GM12878 (cell line): Measurements from ENCODE around the gene EIF3B.

Experiments used
- BRCA1 ChIP-seq: IDR thresholded peaks from 2 replicates; pipeline ENCODE4 v1.6.1; 2011; ENCODE audit warnings: low read depth, low read length, improper control_type of control experiment
- CBX3 ChIP-seq: fragments of 200-600 bp; sonication (generic); IDR thresholded peaks from 2 replicates; pipeline ENCODE4 v1.6.1; 2016; ENCODE audit warnings: low read depth, borderline replicate concordance
- CHD2 ChIP-seq: IDR thresholded peaks from 2 replicates; pipeline ENCODE4 v1.6.1; 2011; ENCODE audit warnings: low read depth, low read length, improper control_type of control experiment, borderline replicate concordance
- CTCF ChIP-seq, 3 experiments: IDR thresholded peaks in 2 of 3; conservative IDR thresholded peaks in 1 of 3; 2 replicates each; pipeline ENCODE4 v1.5.1; 2011; ENCODE audit warnings: low read depth in 3 of 3, low read length in 3 of 3, mild to moderate bottlenecking in 3 of 3, control low read depth in 2 of 3, moderate library complexity in 2 of 3, inconsistent platforms in 1 of 3, mixed read lengths in 1 of 3; ENCODE audit not compliant: control insufficient read depth in 2 of 3, insufficient read depth in 1 of 3; ENCODE audit errors: extremely low read depth in 1 of 3
- FOXM1 ChIP-seq: IDR thresholded peaks from 2 replicates; pipeline ENCODE4 v1.6.1; 2012; ENCODE audit warnings: low read depth, mild to moderate bottlenecking, inconsistent platforms, low read length, moderate library complexity
- GABPA ChIP-seq: IDR thresholded peaks from 2 replicates; pipeline ENCODE4 v1.6.1; 2014; ENCODE audit warnings: antibody characterized with exemption, low read depth, mild to moderate bottlenecking, inconsistent platforms
- HDAC2 ChIP-seq: fragments of 200-600 bp; sonication (generic); IDR thresholded peaks from 2 replicates; pipeline ENCODE4 v1.6.1; 2017
- KDM1A ChIP-seq: fragments of 200-600 bp; sonication (generic); IDR thresholded peaks from 2 replicates; pipeline ENCODE4 v1.6.1; 2016; ENCODE audit warnings: borderline replicate concordance
- MAX ChIP-seq: IDR thresholded peaks from 2 replicates; pipeline ENCODE4 v1.6.1; 2012; ENCODE audit warnings: low read depth, low read length, improper control_type of control experiment
- PKNOX1 ChIP-seq: fragments of 450-650 bp; IDR thresholded peaks from 2 replicates; pipeline ENCODE4 v1.6.1; 2016; ENCODE audit warnings: mild to moderate bottlenecking
- TCF3 ChIP-seq: IDR thresholded peaks from 2 replicates; pipeline ENCODE4 v1.6.1; 2012; ENCODE audit warnings: low read depth, mild to moderate bottlenecking, low read length, borderline replicate concordance; ENCODE audit not compliant: insufficient read depth
- TF ChIP-seq, protein P1 (sequence below): fragments of 450-650 bp; IDR thresholded peaks from 2 replicates; pipeline ENCODE4 v1.6.1; 2014; ENCODE audit warnings: mild to moderate bottlenecking

DNA sequence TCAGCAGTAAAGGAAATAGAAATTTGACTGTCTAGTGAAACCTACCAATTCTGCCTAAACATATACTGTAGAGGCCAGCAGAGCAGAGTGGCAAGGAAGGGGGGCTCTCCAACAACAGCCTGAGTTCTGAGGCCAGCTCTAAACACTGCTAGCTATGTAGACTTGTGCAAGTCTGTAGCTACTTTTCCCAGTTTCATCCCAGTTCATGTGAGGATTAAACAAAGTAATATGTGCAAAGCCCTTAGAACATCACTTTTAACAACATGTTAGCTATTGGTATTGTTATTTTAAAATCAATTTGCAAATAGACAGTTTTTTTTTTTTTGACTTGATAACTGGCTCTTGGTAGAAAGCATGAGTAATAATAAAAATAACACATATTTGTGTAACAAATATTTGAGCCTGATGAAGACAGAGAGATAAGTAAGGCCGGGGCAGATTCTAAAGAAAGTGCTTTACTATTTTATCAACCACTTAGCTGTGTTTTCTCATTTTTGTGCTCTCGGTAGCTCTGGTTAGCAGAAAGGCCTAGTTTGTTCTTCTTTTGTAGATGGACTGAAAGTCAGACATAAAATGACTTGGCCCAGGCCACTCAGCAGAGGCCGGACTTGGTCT lies 58.1 kb downstream of the EIF3B start:
- TF ChIP-seq CTCF (IDR thresholded peaks at IDR 0.05 in 2 of 3, conservative IDR thresholded peaks at IDR 0.05 in 1 of 3; ENCODE audit: control insufficient read depth in 2 of 3, extremely low read depth in 1 of 3, insufficient read depth in 1 of 3, low read depth in 3 of 3, low read length in 3 of 3), result no peak
- TF ChIP-seq GABPA, result no peak
- TF ChIP-seq BRCA1, result no peak
- TF ChIP-seq KDM1A, result no peak
- TF ChIP-seq TCF3, result no peak
- TF ChIP-seq CBX3, result no peak
- no peak for TF ChIP-seq PKNOX1
- no peak for TF ChIP-seq MAX
- no peak for TF ChIP-seq FOXM1
- TF ChIP-seq, protein P1, sequence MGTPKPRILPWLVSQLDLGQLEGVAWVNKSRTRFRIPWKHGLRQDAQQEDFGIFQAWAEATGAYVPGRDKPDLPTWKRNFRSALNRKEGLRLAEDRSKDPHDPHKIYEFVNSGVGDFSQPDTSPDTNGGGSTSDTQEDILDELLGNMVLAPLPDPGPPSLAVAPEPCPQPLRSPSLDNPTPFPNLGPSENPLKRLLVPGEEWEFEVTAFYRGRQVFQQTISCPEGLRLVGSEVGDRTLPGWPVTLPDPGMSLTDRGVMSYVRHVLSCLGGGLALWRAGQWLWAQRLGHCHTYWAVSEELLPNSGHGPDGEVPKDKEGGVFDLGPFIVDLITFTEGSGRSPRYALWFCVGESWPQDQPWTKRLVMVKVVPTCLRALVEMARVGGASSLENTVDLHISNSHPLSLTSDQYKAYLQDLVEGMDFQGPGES, result no peak
- TF ChIP-seq HDAC2, result no peak
- no peak for TF ChIP-seq CHD2
